Activated T-cell treated with anti-CD3 and anti-CD28 coated beads, Interleukin-2, amount 50 U/mL, for 72 hours (primary cell): ENCODE data around the gene CD226. TPM values are rescaled to one million over a fixed set of nuclear protein-coding genes. Genes with fewer than 3 reads are reported as not detected.
A peak's percentile ranks its signal among the peaks of the same experiment; 100 is the strongest.
"Not testable (repeated sequence)": the region's sequence is repeated elsewhere in the genome, so short reads cannot be mapped to it uniquely, and the experiment has no call there.

Experiments
- ATAC-seq, 2 donors: fragments of 150-1000 bp; cut with Tn5 transposase; replicated peaks in 1 of 2; 2 replicates each; pipeline ENCODE4 v1.10.0; 2021; ENCODE audit warnings: moderate library complexity in 2 of 2, mild to moderate bottlenecking in 1 of 2
- DNase-seq, 2 donors: peaks; one replicate each; pipeline ENCODE4 v3.0.0; 2021 to 2022; ENCODE audit warnings: mixed read lengths in 1 of 2
- H3K27ac Mint-ChIP-seq: one replicate; pipeline ENCODE4 v1.8.0; 2022; ENCODE audit warnings: mild to moderate bottlenecking, moderate library complexity, mixed read lengths
- H3K27me3 Mint-ChIP-seq: one replicate; pipeline ENCODE4 v1.8.0; 2022; ENCODE audit warnings: low read depth, mixed read lengths
- H3K36me3 Mint-ChIP-seq, 2 donors: one replicate each; pipeline ENCODE4 v1.8.0; 2022; ENCODE audit warnings: mixed read lengths in 2 of 2, mild to moderate bottlenecking in 1 of 2; ENCODE audit not compliant: insufficient read depth in 2 of 2
- H3K4me1 Mint-ChIP-seq: one replicate; pipeline ENCODE4 v1.8.0; 2022; ENCODE audit warnings: low read depth, mixed read lengths
- H3K4me3 Mint-ChIP-seq, 2 donors: one replicate each; pipeline ENCODE4 v1.8.0; 2022; ENCODE audit warnings: mild to moderate bottlenecking in 2 of 2, mixed read lengths in 2 of 2, moderate library complexity in 2 of 2
- H3K9me3 Mint-ChIP-seq, 2 donors: one replicate each; pipeline ENCODE4 v1.8.0; 2022; ENCODE audit warnings: mixed read lengths in 2 of 2
- total RNA-seq, 2 donors: library from RNA; stranded (reverse); gene quantifications; one replicate each; pipeline ENCODE4 v1.2.3, GENCODE V29; 2022

The CD226 gene
- total RNA-seq, 2 donors from 2014 or later, result 73.7 to 81.8 TPM

GRCh38 chr18:69978732-69979715 lies 31.4 kb upstream of the CD226 start:
- no peaks in the 10 kb centered on the region for H3K27me3 Mint-ChIP-seq
- peaks cover 56% of the 10 kb centered on the region for H3K4me1 Mint-ChIP-seq
- H3K36me3 Mint-ChIP-seq, result peaks cover 10 to 25% of the 10 kb centered on the region in 2 donors
- ATAC-seq (peak; percentile 83 to 89), DNase-seq (no peak)
- H3K4me3 Mint-ChIP-seq, result peak overlapping the region; percentile 8 to 77
- peak overlapping the region; percentile 50 for H3K27ac Mint-ChIP-seq
- peaks cover 8 to 11% of the 10 kb centered on the region in 2 donors for H3K9me3 Mint-ChIP-seq

- not testable (repeated sequence) for ATAC-seq, H3K27ac Mint-ChIP-seq, H3K27me3 Mint-ChIP-seq, H3K4me3 Mint-ChIP-seq, DNase-seq
- peaks cover 27% of the 10 kb centered on the region for H3K4me1 Mint-ChIP-seq
- H3K36me3 Mint-ChIP-seq, result peaks cover 12 to 33% of the 10 kb centered on the region in 2 donors
- peaks cover 14 to 17% of the 10 kb centered on the region in 2 donors for H3K9me3 Mint-ChIP-seq
Measured at GRCh38 chr18:69975294-69975693, 27.6 kb upstream of the CD226 start.

- ATAC-seq, result no peak
- Mint-ChIP-seq H3K27ac (peak overlapping the region; percentile 52), H3K27me3 (no peaks in the 10 kb centered on the region), H3K4me3 (no peak overlapping the region), H3K9me3 (peaks cover 14 to 15% of the 10 kb centered on the region in 2 donors), H3K36me3 (peaks cover 12 to 29% of the 10 kb centered on the region in 2 donors), H3K4me1 (peaks cover 18% of the 10 kb centered on the region)
- DNase-seq, result no peak
Measured at GRCh38 chr18:69974365-69974764, 26.7 kb upstream of the CD226 start.

GRCh38 chr18:69969491-69969890 lies 21.8 kb upstream of the CD226 start:
- peaks cover 6 to 8% of the 10 kb centered on the region in 2 donors for H3K9me3 Mint-ChIP-seq
- DNase-seq (no peak), ATAC-seq (no peak)
- no peak overlapping the region for H3K27ac Mint-ChIP-seq
- peaks cover 4 to 12% of the 10 kb centered on the region in 2 donors for H3K36me3 Mint-ChIP-seq
- H3K27me3 Mint-ChIP-seq, result no peaks in the 10 kb centered on the region
- H3K4me3 Mint-ChIP-seq, result no peak overlapping the region
- H3K4me1 Mint-ChIP-seq, result peaks cover 17% of the 10 kb centered on the region

- Mint-ChIP-seq H3K4me3 (peak overlapping the region; percentile 21 to 31), H3K9me3 (peaks cover 6 to 8% of the 10 kb centered on the region in 2 donors), H3K36me3 (peaks cover 4 to 12% of the 10 kb centered on the region in 2 donors), H3K27ac (no peak overlapping the region), H3K27me3 (no peaks in the 10 kb centered on the region), H3K4me1 (peaks cover 17% of the 10 kb centered on the region)
- ATAC-seq (peak; percentile 83 to 90), DNase-seq (no peak)
Measured at GRCh38 chr18:69968039-69968438, 20.4 kb upstream of the CD226 start.

- Mint-ChIP-seq H3K9me3 (peaks cover 0 to 2% of the 10 kb centered on the region in 2 donors), H3K36me3 (peaks cover 2 to 4% of the 10 kb centered on the region in 2 donors), H3K4me1 (peaks cover 10% of the 10 kb centered on the region), H3K27ac (no peak overlapping the region), H3K4me3 (no peak overlapping the region), H3K27me3 (no peaks in the 10 kb centered on the region)
- ATAC-seq, result no peak
- DNase-seq, result no peak
Measured at GRCh38 chr18:69963196-69963595, 15.5 kb upstream of the CD226 start.

GRCh38 chr18:69961718-69962117 lies 14.0 kb upstream of the CD226 start:
- H3K36me3 Mint-ChIP-seq, result peaks cover 2 to 4% of the 10 kb centered on the region in 2 donors
- ATAC-seq, result no peak
- peaks cover 0 to 2% of the 10 kb centered on the region in 2 donors for H3K9me3 Mint-ChIP-seq
- H3K27ac Mint-ChIP-seq, result no peak overlapping the region
- H3K4me1 Mint-ChIP-seq, result no peaks in the 10 kb centered on the region
- no peak overlapping the region for H3K4me3 Mint-ChIP-seq
- no peak for DNase-seq
- H3K27me3 Mint-ChIP-seq, result no peaks in the 10 kb centered on the region

GRCh38 chr18:69958422-69958821 lies 10.7 kb upstream of the CD226 start:
- DNase-seq (peak; percentile 58 to 63), ATAC-seq (peak; percentile 85 to 86)

GRCh38 chr18:69957747-69958146 lies 10.1 kb upstream of the CD226 start:
- Mint-ChIP-seq H3K9me3 (no peaks in the 10 kb centered on the region), H3K36me3 (peaks cover 2 to 8% of the 10 kb centered on the region in 2 donors), H3K27me3 (no peaks in the 10 kb centered on the region), H3K27ac (no peak overlapping the region), H3K4me3 (no peak overlapping the region), H3K4me1 (peaks cover 8% of the 10 kb centered on the region)
- peak; percentile 5 to 7 for ATAC-seq
- no peak for DNase-seq

More at GRCh38 chr18:69958422-69958821, 10.7 kb upstream of the CD226 start:
- peaks cover 2% of the 10 kb centered on the region in 2 donors for H3K36me3 Mint-ChIP-seq
- no peaks in the 10 kb centered on the region for H3K9me3 Mint-ChIP-seq
- no peaks in the 10 kb centered on the region for H3K27me3 Mint-ChIP-seq
- no peak overlapping the region for H3K27ac Mint-ChIP-seq
- peaks cover 1% of the 10 kb centered on the region for H3K4me1 Mint-ChIP-seq
- no peak overlapping the region for H3K4me3 Mint-ChIP-seq

- DNase-seq, result peak in 1 of 2 donors; percentile 36
Measured at GRCh38 chr18:69956665-69957620, 9.3 kb upstream of the CD226 start.

GRCh38 chr18:69956057-69956456 lies 8.4 kb upstream of the CD226 start:
- H3K27me3 Mint-ChIP-seq, result no peaks in the 10 kb centered on the region
- no peak overlapping the region for H3K27ac Mint-ChIP-seq
- ATAC-seq (peak; percentile 22 to 31), DNase-seq (no peak)
- peaks cover 20% of the 10 kb centered on the region for H3K4me1 Mint-ChIP-seq
- H3K36me3 Mint-ChIP-seq, result peaks cover 8 to 16% of the 10 kb centered on the region in 2 donors
- H3K4me3 Mint-ChIP-seq, result no peak overlapping the region
- H3K9me3 Mint-ChIP-seq, result peaks cover 2% of the 10 kb centered on the region in 2 donors

More at GRCh38 chr18:69956665-69957620, 9.3 kb upstream of the CD226 start:
- no peaks in the 10 kb centered on the region for H3K27me3 Mint-ChIP-seq
- peaks cover 3 to 10% of the 10 kb centered on the region in 2 donors for H3K36me3 Mint-ChIP-seq
- H3K4me3 Mint-ChIP-seq, result no peak overlapping the region
- peaks cover 11% of the 10 kb centered on the region for H3K4me1 Mint-ChIP-seq
- peak; percentile 33 to 41 for ATAC-seq
- no peak overlapping the region for H3K27ac Mint-ChIP-seq
- H3K9me3 Mint-ChIP-seq, result peaks cover 0 to 1% of the 10 kb centered on the region in 2 donors

GRCh38 chr18:69954719-69955480 lies 7.2 kb upstream of the CD226 start:
- Mint-ChIP-seq H3K4me3 (no peak overlapping the region), H3K27me3 (no peaks in the 10 kb centered on the region), H3K27ac (no peak overlapping the region), H3K9me3 (peaks cover 2% of the 10 kb centered on the region in 2 donors), H3K4me1 (peaks cover 20% of the 10 kb centered on the region), H3K36me3 (peaks cover 8 to 16% of the 10 kb centered on the region in 2 donors)
- ATAC-seq (no peak), DNase-seq (no peak)
